C1 segment of cervical spinal cord (tissue), 14 donors: ENCODE results near the gene TMEM120B.

Source experiments
- DNase-seq, 14 donors: peaks; one replicate each; lab custom pipeline; 2025; lab: John Stamatoyannopoulos, UW

TMEM120B gene

GRCh38 chr12:121814429-121815119, 102.0 kb downstream of the TMEM120B start:
- DNase-seq: no peak

DNA sequence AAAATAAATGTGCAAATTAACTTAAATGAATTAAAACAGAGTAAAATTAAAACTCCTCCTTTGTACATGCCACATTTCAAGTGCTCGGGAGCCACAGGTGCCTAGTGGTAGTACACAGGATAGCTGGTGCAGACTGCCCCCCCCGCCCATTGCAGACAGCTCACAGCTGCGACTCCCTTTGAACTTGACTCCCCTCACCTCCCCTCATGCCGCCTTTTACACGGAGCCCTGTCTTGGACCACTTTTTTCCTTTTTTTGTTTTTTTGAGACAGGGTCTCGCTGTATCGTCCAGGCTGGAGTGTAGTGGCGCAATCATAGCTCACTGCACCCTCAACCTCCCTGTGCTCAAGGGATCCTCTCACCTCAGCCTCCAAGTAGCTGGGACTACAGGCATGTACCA, 102.7 kb downstream of the TMEM120B start:
- no peak for DNase-seq

DNA sequence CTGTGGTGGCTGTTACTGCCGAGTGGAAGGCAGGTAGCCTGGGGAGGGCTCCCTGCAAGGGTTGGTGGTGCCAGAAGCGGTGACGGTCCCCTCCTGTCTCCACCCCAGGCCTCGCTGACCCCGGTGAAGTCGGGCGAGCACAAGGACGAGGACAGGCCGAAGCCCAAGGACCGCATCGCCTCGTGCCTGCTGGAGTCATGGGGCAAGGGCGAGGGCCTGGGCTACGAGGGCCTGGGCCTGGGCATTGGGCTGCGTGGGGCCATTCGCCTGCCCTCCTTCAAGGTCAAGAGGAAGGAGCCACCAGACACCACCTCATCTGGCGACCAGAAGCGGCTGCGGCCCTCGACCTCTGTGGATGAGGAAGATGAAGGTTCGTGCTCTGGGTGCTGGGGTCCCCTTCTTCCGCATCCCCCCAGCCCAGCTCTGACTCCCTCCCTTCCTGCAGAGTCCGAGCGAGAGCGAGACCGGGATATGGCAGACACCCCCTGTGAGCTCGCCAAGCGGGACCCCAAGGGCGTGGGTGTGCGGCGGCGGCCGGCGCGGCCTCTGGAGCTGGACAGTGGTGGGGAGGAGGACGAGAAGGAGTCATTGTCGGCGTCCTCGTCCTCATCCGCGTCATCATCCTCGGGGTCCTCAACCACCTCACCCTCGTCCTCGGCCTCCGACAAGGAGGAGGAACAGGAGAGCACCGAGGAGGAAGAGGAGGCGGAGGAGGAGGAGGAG, 104.5 kb downstream of the TMEM120B start:
- DNase-seq: no peak

DNA sequence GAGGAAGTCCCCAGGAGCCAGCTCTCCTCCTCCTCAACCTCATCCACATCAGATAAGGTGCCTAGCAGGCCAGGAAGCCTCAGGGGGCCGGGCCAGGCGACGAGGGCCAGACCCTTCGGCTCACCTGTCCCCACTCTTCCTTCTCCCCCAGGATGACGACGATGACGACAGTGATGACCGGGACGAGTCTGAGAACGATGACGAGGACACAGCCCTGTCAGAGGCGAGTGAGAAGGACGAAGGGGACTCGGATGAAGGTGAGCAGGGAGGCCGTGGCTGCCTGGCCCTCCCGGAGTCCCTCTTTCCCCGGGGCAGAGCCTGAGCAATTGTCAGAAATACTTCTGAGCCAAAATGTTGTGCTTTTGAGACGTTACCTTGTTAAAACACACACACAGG, 105.1 kb downstream of the TMEM120B start:
- no peak for DNase-seq

DNA sequence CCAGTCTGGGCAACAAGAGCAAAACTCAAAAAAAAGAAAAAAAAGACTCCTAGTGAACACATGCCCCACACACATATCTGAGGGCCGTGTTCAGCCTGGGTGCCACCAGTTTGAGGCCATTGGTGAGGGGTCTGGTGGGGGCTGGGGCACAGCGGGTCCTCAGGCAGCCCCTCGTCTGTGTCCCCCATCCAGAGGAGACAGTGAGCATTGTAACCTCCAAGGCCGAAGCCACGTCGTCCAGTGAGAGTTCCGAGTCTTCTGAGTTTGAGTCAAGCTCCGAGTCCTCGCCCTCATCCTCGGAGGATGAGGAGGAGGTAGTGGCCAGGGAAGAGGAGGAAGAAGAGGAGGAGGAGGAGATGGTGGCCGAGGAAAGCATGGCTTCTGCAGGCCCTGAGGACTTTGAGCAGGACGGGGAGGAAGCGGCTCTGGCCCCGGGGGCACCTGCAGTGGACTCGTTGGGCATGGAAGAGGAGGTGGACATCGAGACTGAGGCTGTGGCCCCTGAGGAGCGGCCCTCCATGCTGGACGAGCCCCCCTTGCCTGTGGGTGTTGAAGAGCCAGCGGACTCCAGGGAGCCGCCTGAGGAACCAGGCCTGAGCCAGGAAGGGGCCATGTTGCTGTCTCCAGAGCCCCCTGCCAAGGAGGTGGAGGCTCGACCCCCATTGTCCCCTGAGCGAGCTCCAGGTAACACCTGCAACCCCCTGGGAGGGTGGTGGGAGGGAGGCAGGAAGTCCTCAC, 106.8 kb downstream of the TMEM120B start:
- no peak for DNase-seq

DNA sequence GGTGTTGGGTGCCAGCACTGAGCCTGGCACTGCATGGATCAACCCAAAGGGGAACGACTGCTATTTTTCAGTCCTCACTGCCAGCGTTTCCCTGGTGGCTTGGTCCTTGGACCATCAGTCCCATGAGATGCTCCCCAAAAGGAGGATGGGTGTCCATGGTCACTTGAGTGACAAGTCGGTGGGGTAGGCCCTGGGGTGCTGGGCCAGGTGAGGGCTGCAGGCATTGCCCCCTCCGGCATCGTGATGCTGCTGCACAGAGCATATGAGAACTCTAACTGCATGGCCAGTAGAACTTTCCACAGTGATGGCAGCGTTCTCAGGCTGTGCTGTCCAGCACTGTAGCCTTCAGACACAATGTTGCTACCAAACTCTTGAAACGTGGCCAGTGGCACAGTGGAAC, 107.5 kb downstream of the TMEM120B start:
- no peak for DNase-seq

GRCh38 chr12:121822393-121823100, 110.0 kb downstream of the TMEM120B start:
- no peak for DNase-seq

DNA sequence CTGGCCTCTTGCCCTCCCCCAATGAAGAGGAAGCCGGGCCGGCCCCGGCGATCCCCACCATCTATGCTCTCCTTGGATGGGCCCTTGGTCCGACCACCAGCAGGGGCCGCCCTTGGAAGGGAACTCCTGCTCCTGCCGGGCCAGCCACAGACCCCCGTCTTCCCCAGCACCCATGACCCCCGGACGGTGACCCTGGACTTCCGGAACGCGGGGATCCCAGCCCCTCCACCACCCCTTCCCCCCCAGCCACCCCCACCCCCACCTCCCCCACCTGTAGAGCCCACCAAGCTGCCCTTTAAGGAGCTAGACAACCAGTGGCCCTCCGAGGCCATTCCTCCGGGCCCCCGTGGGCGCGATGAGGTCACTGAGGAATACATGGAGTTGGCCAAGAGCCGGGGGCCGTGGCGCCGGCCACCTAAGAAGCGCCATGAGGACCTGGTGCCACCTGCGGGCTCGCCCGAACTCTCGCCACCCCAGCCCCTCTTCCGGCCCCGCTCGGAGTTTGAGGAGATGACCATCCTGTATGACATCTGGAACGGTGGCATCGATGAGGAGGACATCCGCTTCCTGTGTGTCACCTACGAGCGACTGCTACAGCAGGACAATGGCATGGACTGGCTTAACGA, 110.7 kb downstream of the TMEM120B start:
- no peak for DNase-seq

DNA sequence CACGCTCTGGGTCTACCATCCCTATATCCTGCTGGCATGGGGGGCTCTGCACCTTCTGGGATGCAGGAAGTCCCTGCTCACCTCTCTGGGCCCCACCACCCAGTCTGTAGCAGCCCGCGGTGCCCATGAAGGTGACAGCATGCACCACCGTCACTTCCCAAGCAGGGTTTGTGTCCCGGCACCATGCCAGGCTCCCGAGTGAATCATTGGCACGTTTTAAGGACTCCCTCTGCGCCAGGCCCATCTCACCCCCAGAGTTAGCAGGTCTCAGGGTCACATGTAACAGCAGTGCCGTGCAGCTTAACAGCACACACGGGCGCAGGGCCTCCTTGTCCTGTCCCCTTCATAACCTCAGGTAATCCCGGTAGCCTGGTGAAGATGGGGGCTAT, 111.2 kb downstream of the TMEM120B start:
- no peak for DNase-seq

- no peak for DNase-seq
Measured at GRCh38 chr12:121825041-121825523, 112.5 kb downstream of the TMEM120B start.

GRCh38 chr12:121826318-121827150, 114.0 kb downstream of the TMEM120B start:
- no peak for DNase-seq

- DNase-seq: no peak
Measured at GRCh38 chr12:121827351-121828099, 115.0 kb downstream of the TMEM120B start.

- DNase-seq: no peak
Measured at GRCh38 chr12:121828306-121828705, 115.8 kb downstream of the TMEM120B start.

- no peak for DNase-seq
Measured at GRCh38 chr12:121828826-121829225, 116.3 kb downstream of the TMEM120B start.

- no peak for DNase-seq
Measured at GRCh38 chr12:121829250-121829918, 116.8 kb downstream of the TMEM120B start.

- DNase-seq: no peak
Measured at GRCh38 chr12:121830134-121830533, 117.6 kb downstream of the TMEM120B start.

GRCh38 chr12:121830588-121831265, 118.2 kb downstream of the TMEM120B start:
- no peak for DNase-seq
